WTC11 (cell line): Measurements from ENCODE around the gene KCNMB4. TPM values are rescaled to one million over a fixed set of nuclear protein-coding genes. Genes with fewer than 3 reads are reported as not detected.

Experiments
- ATAC-seq: fragments of 200-7000 bp; cut with Tn5 transposase; 2 replicates; pipeline ENCODE4 v1.10.0; 2021; ENCODE audit warnings: mild to moderate bottlenecking, moderate library complexity
- CTCF ChIA-PET: fragments of 300-600 bp; sonication (Branson Sonifier 250); formaldehyde crosslinking; loops from one replicate; lab custom pipeline; 2021; ENCODE audit warnings: antibody characterized with exemption; lab: Charles Lee
- POLR2A ChIA-PET: fragments of 350-600 bp; sonication (Branson Sonifier 250); formaldehyde crosslinking; loops from one replicate; lab custom pipeline; 2021; ENCODE audit warnings: antibody characterized with exemption; lab: Charles Lee
- DNase-seq: peaks from one replicate; pipeline ENCODE4 v3.0.0; 2021; ENCODE audit warnings: low spot score
- H3K27ac Mint-ChIP-seq: 2 replicates; pipeline ENCODE4 v1.8.0; 2021; ENCODE audit warnings: mixed read lengths
- H3K27me3 Mint-ChIP-seq: 2 replicates; pipeline ENCODE4 v1.8.0; 2021; ENCODE audit warnings: low read depth, mild to moderate bottlenecking, moderate library complexity, mixed read lengths
- H3K36me3 Mint-ChIP-seq: 2 replicates; pipeline ENCODE4 v1.8.0; 2021; ENCODE audit warnings: mixed read lengths
- H3K4me1 Mint-ChIP-seq: 2 replicates; pipeline ENCODE4 v1.8.0; 2022; ENCODE audit warnings: mixed read lengths
- H3K4me3 Mint-ChIP-seq: 2 replicates; pipeline ENCODE4 v1.8.0; 2021; ENCODE audit warnings: mild to moderate bottlenecking, moderate library complexity, mixed read lengths
- H3K9me3 Mint-ChIP-seq: 2 replicates; pipeline ENCODE4 v1.8.0; 2021; ENCODE audit warnings: mixed read lengths
- AFF4 ChIP-seq: sonication (generic); formaldehyde crosslinking; IDR thresholded peaks from 2 replicates; pipeline ENCODE4 v1.8.1; 2023; ENCODE audit warnings: mild to moderate bottlenecking, missing genetic modification reagents, borderline replicate concordance
- AR ChIP-seq: fragments of 250-450 bp; sonication (Bioruptor Pico); IDR thresholded peaks from 2 replicates; pipeline ENCODE4 v1.9.0; 2021; ENCODE audit warnings: mild to moderate bottlenecking
- CBFB ChIP-seq: sonication (generic); formaldehyde crosslinking; IDR thresholded peaks from 2 replicates; pipeline ENCODE4 v1.8.1; 2022; ENCODE audit warnings: mild to moderate bottlenecking, low read depth, missing genetic modification reagents
- CDX4 ChIP-seq: fragments of 250-450 bp; sonication (Bioruptor Pico); IDR thresholded peaks from 2 replicates; pipeline ENCODE4 v1.9.0; 2021; ENCODE audit warnings: moderate library complexity, mild to moderate bottlenecking, inconsistent platforms, borderline replicate concordance
- ELF4 ChIP-seq: sonication (generic); formaldehyde crosslinking; IDR thresholded peaks from 2 replicates; pipeline ENCODE4 v1.8.1; 2022; ENCODE audit warnings: low read depth, mild to moderate bottlenecking, moderate library complexity, missing genetic modification reagents
- ETV6 ChIP-seq: sonication (generic); formaldehyde crosslinking; IDR thresholded peaks from 2 replicates; pipeline ENCODE4 v1.8.1; 2022; ENCODE audit warnings: mild to moderate bottlenecking, missing genetic modification reagents
- FOXJ3 ChIP-seq: sonication (generic); formaldehyde crosslinking; IDR thresholded peaks from 2 replicates; pipeline ENCODE4 v1.9.0; 2021; ENCODE audit warnings: missing genetic modification reagents, mild to moderate bottlenecking, borderline replicate concordance
- GABPB1 ChIP-seq: sonication (generic); formaldehyde crosslinking; IDR thresholded peaks from 2 replicates; pipeline ENCODE4 v1.8.1; 2023; ENCODE audit warnings: mild to moderate bottlenecking, missing genetic modification reagents
- NFE2L1 ChIP-seq: sonication (generic); formaldehyde crosslinking; IDR thresholded peaks from 2 replicates; pipeline ENCODE4 v1.8.1; 2023; ENCODE audit warnings: missing genetic modification reagents
- NR3C1 ChIP-seq: sonication (generic); formaldehyde crosslinking; conservative IDR thresholded peaks from 2 replicates; pipeline ENCODE4 v1.8.1; 2023; ENCODE audit warnings: low read depth, mild to moderate bottlenecking, missing genetic modification reagents
- SP1 ChIP-seq: sonication (generic); formaldehyde crosslinking; conservative IDR thresholded peaks from 2 replicates; pipeline ENCODE4 v1.8.1; 2022; ENCODE audit warnings: missing genetic modification reagents
- TP53 ChIP-seq: sonication (generic); formaldehyde crosslinking; IDR thresholded peaks from 2 replicates; pipeline ENCODE4 v1.8.1; 2023; ENCODE audit warnings: mild to moderate bottlenecking, missing genetic modification reagents
- USF2 ChIP-seq: sonication (generic); formaldehyde crosslinking; IDR thresholded peaks from 2 replicates; pipeline ENCODE4 v1.8.1; 2023; ENCODE audit warnings: mild to moderate bottlenecking, missing genetic modification reagents, moderate library complexity
- ZBTB43 ChIP-seq: sonication (generic); formaldehyde crosslinking; IDR thresholded peaks from 2 replicates; pipeline ENCODE4 v1.8.1; 2023; ENCODE audit warnings: mild to moderate bottlenecking, missing genetic modification reagents
- ZNF416 ChIP-seq: fragments of 250-450 bp; sonication (Bioruptor Pico); IDR thresholded peaks from 2 replicates; pipeline ENCODE4 v1.9.0; 2021; ENCODE audit warnings: mild to moderate bottlenecking, inconsistent platforms
- ZNF532 ChIP-seq: fragments of 250-450 bp; sonication (Bioruptor Pico); IDR thresholded peaks from 2 replicates; pipeline ENCODE4 v1.9.0; 2021; ENCODE audit warnings: mild to moderate bottlenecking, borderline replicate concordance
- ZSCAN18 ChIP-seq: fragments of 250-450 bp; sonication (Bioruptor Pico); IDR thresholded peaks from 2 replicates; pipeline ENCODE4 v2.1.2; 2022; ENCODE audit warnings: mild to moderate bottlenecking, moderate library complexity
- total RNA-seq: library from RNA; stranded (reverse); gene quantifications from 3 replicates; pipeline ENCODE4 v1.2.3, GENCODE V29; 2021

KCNMB4 gene
- total RNA-seq, 1 experiment from 2014 or later: 23.3 TPM

GRCh38 chr12:70383484-70383883 is 17.4 kb downstream of the KCNMB4 start (continued):
- TF ChIP-seq AR: no peak
- no peak for TF ChIP-seq GABPB1 (CRISPR knock-in tag)
- no peak for TF ChIP-seq NR3C1 (CRISPR knock-in tag)
- TF ChIP-seq ZNF416 (CRISPR knock-in tag): no peak
- TF ChIP-seq ETV6 (CRISPR knock-in tag): no peak
- TF ChIP-seq ZBTB43: no peak

GRCh38 chr12:70383886-70384285 is 17.8 kb downstream of the KCNMB4 start:
- H3K9me3 Mint-ChIP-seq: peaks cover 15% of the 10 kb centered on the region
- H3K27me3 Mint-ChIP-seq: no peaks in the 10 kb centered on the region
- no peak overlapping the region for H3K4me3 Mint-ChIP-seq
- TF ChIP-seq ETV6 (CRISPR knock-in tag): no peak
- TF ChIP-seq ZSCAN18: no peak
- no peak for TF ChIP-seq TP53 (CRISPR knock-in tag)
- no peak for TF ChIP-seq USF2
- no peak for TF ChIP-seq AFF4 (CRISPR knock-in tag)
- TF ChIP-seq CBFB (CRISPR knock-in tag): no peak
- no peak for TF ChIP-seq SP1 (CRISPR knock-in tag)
- no peak for TF ChIP-seq NFE2L1 (CRISPR knock-in tag)
- no peak for TF ChIP-seq GABPB1 (CRISPR knock-in tag)
- no peak for TF ChIP-seq ZNF532
- no peak for TF ChIP-seq FOXJ3 (CRISPR knock-in tag)
- no peak for TF ChIP-seq CDX4 (CRISPR knock-in tag)
- TF ChIP-seq ELF4: no peak
- H3K27ac Mint-ChIP-seq: 0 out of 2 replicates have a peak overlapping the region, but pooled peaks have one; percentile 49
- peaks cover 23% of the 10 kb centered on the region for H3K4me1 Mint-ChIP-seq
- ChIA-PET CTCF (no interaction called here), POLR2A (no interaction called here)
- peaks cover 39% of the 10 kb centered on the region for H3K36me3 Mint-ChIP-seq
- no peak; the same call in 1 of the 2 replicates for ATAC-seq
- DNase-seq: no peak
